ENCODE data around the gene TUBB3.

DNA sequence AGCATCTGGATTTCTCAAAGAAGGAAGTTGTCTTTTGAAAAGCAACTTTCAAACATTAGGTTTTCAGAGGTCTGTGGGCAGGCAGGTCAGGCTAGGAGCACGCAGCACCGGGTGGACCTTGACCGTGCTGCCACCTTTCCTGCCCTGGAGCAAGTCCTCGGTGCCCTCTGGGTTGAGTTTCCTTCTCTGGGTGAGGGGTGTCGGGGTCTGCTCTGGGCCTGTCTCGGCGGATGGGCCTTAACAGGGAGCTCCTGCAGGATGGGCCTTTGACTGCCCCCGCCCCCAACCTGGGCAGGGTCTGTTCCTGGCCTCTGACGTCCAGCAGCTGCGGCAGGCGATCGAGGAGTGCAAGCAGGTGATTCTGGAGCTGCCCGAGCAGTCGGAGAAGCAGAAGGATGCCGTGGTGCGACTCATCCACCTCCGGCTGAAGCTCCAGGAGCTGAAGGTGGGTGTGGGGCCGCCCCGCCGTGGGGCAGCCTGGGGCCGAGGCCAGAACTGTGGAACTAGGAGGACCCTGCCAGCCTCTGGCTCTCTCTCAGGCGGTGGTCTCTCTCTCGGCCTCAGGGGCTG lies 34.2 kb downstream of the TUBB3 start:
- TF ChIP-seq, protein P1, sequence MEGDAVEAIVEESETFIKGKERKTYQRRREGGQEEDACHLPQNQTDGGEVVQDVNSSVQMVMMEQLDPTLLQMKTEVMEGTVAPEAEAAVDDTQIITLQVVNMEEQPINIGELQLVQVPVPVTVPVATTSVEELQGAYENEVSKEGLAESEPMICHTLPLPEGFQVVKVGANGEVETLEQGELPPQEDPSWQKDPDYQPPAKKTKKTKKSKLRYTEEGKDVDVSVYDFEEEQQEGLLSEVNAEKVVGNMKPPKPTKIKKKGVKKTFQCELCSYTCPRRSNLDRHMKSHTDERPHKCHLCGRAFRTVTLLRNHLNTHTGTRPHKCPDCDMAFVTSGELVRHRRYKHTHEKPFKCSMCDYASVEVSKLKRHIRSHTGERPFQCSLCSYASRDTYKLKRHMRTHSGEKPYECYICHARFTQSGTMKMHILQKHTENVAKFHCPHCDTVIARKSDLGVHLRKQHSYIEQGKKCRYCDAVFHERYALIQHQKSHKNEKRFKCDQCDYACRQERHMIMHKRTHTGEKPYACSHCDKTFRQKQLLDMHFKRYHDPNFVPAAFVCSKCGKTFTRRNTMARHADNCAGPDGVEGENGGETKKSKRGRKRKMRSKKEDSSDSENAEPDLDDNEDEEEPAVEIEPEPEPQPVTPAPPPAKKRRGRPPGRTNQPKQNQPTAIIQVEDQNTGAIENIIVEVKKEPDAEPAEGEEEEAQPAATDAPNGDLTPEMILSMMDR (conservative IDR thresholded peaks at IDR 0.05; ENCODE audit: low read depth, low read length) = no peak
- no peak for TF ChIP-seq EZH2phosphoT487 (IDR thresholded peaks at IDR 0.05; ENCODE audit: borderline replicate concordance, low read length)
- no peak for TF ChIP-seq EZH2 (IDR thresholded peaks at IDR 0.05; ENCODE audit: low read length, unreplicated experiment)
